Measurements from ENCODE around the gene COPG2. TPM values are rescaled to one million over a fixed set of nuclear protein-coding genes. Genes with fewer than 3 reads are reported as not detected.
"Not testable (repeated sequence)": the region's sequence is repeated elsewhere in the genome, so short reads cannot be mapped to it uniquely, and the experiment has no call there.

The COPG2 gene
- total and polyA plus RNA-seq, 12 donors, result 5.3 to 27.2 (median 22.9) TPM

- no peaks in the 10 kb centered on the region for H3K27me3 ChIP-seq
- H3K4me3 ChIP-seq, result no peak overlapping the region
- H3K27ac ChIP-seq, result no peak overlapping the region
- WGBS, 2 donors, result 73 to 89% methylated on average over 2 of the region's 2 CpGs
- TF ChIP-seq CTCF (IDR thresholded peaks at IDR 0.05), result no peak
- peak in 5 of 8 donors; percentile 44 to 96 (median 82) for ATAC-seq
- H3K9me3 ChIP-seq, result peaks cover 0 to 21% (median 3%) of the 10 kb centered on the region in 11 donors
- intact Hi-C loops (cut with DNase I), result no loop called here
- no peak for DNase-seq
- H3K4me1 ChIP-seq, result no peaks in the 10 kb centered on the region
- peaks cover 0 to 65% (median 17%) of the 10 kb centered on the region in 9 donors for H3K36me3 ChIP-seq
Observed at GRCh38 chr7:130615583-130615982, 53.0 kb downstream of the COPG2 start.

DNA sequence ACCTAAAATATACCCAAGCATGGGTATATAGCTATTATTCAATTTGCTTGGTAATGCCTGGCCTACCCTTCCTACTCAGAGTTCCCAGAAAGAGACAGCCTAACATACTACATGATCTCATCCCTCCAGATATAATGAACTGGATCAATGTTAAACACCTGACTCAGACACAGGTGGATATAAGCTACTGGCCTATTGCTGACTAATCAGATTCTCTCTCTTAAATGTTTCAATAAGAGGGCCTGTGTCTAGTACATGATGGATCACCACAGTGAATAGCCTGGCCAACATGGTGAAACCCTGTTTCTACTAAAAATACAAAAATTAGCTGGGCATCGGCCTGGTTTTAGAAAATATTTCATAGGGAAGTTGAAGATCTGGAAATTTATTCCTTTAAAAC is 54.1 kb downstream of the COPG2 start:
- peaks cover 0 to 76% (median 29%) of the 10 kb centered on the region in 9 donors for H3K36me3 ChIP-seq
- H3K27me3 ChIP-seq, result no peaks in the 10 kb centered on the region
- TF ChIP-seq CTCF (IDR thresholded peaks at IDR 0.05), result no peak
- no peak overlapping the region for H3K4me3 ChIP-seq
- no peak for DNase-seq
- H3K4me1 ChIP-seq, result no peaks in the 10 kb centered on the region
- peaks cover 0 to 18% (median 3%) of the 10 kb centered on the region in 11 donors for H3K9me3 ChIP-seq
- 98 to 100% methylated on average over 1 of the region's 1 CpG for WGBS, 2 donors
- intact Hi-C loops (cut with DNase I), result no loop called here
- no peak overlapping the region for H3K27ac ChIP-seq
- ATAC-seq, result no peak

GRCh38 chr7:130611218-130611617 is 57.3 kb downstream of the COPG2 start:
- Histone ChIP-seq H3K4me1 (no peaks in the 10 kb centered on the region), H3K27me3 (no peaks in the 10 kb centered on the region), H3K36me3 (peaks cover 0 to 99% (median 46%) of the 10 kb centered on the region in 9 donors), H3K4me3 (no peak overlapping the region), H3K27ac (no peak overlapping the region), H3K9me3 (peaks cover 0 to 16% (median 0%) of the 10 kb centered on the region in 11 donors)
- TF ChIP-seq CTCF (IDR thresholded peaks at IDR 0.05), result no peak
- no peak for ATAC-seq
- 95% methylated on average over 4 of the region's 4 CpGs for WGBS, 2 donors
- intact Hi-C loops (cut with DNase I), result no loop called here
- no peak for DNase-seq

GRCh38 chr7:130607066-130607465 is 61.5 kb downstream of the COPG2 start:
- H3K4me1 ChIP-seq; intact Hi-C loops (cut with DNase I); H3K27ac ChIP-seq; ATAC-seq; H3K27me3 ChIP-seq; H3K4me3 ChIP-seq; DNase-seq: not testable (repeated sequence)
- Histone ChIP-seq H3K36me3 (peaks cover 0 to 82% (median 41%) of the 10 kb centered on the region in 9 donors), H3K9me3 (peaks cover 0 to 16% (median 0%) of the 10 kb centered on the region in 11 donors)
- 100% methylated on average over 2 of the region's 2 CpGs for WGBS, 2 donors

DNA sequence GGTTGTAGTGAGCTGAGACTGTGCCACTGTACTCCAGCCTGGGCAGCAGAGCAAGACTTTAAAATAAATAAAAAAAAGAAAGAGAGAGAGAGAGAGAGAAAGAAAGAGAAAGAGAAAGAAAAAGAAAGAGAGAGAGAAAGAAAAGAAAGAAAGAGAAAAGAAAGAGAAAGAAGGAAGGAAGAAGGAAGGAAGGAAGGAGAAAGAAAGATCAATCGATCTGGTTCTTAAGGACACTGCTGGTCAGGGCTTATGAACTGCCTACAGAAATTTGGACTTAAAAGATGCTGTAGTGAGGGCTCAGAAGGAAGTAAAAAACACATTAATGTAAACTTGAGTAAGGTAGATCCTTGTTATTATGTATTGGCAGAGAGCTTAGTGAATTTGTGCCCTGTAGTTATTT is 62.4 kb downstream of the COPG2 start:
- H3K4me3 ChIP-seq, result no peak overlapping the region
- peaks cover 0 to 73% (median 35%) of the 10 kb centered on the region in 9 donors for H3K36me3 ChIP-seq
- 89 to 100% methylated on average over 1 of the region's 1 CpG for WGBS, 2 donors
- H3K9me3 ChIP-seq, result peaks cover 0 to 16% (median 0%) of the 10 kb centered on the region in 11 donors
- DNase-seq, result no peak
- no peak for ATAC-seq
- no peaks in the 10 kb centered on the region for H3K27me3 ChIP-seq
- H3K4me1 ChIP-seq, result no peaks in the 10 kb centered on the region
- TF ChIP-seq CTCF (IDR thresholded peaks at IDR 0.05), result no peak
- intact Hi-C loops (cut with DNase I), result no loop called here
- H3K27ac ChIP-seq, result no peak overlapping the region
